GM12874 (cell line): ENCODE data around the gene NTNG1.
A peak's percentile ranks its signal among the peaks of the same experiment; 100 is the strongest.

Experiments
- TF ChIP-seq, protein P1 (sequence below): IDR thresholded peaks from 2 replicates; pipeline ENCODE4 v1.5.1; 2011; ENCODE audit warnings: low read depth, mild to moderate bottlenecking, control low read depth, low read length, moderate library complexity; ENCODE audit not compliant: insufficient read depth

Gene NTNG1

GRCh38 chr1:107187399-107187798, 46.6 kb downstream of the NTNG1 start:
- TF ChIP-seq, protein P1, sequence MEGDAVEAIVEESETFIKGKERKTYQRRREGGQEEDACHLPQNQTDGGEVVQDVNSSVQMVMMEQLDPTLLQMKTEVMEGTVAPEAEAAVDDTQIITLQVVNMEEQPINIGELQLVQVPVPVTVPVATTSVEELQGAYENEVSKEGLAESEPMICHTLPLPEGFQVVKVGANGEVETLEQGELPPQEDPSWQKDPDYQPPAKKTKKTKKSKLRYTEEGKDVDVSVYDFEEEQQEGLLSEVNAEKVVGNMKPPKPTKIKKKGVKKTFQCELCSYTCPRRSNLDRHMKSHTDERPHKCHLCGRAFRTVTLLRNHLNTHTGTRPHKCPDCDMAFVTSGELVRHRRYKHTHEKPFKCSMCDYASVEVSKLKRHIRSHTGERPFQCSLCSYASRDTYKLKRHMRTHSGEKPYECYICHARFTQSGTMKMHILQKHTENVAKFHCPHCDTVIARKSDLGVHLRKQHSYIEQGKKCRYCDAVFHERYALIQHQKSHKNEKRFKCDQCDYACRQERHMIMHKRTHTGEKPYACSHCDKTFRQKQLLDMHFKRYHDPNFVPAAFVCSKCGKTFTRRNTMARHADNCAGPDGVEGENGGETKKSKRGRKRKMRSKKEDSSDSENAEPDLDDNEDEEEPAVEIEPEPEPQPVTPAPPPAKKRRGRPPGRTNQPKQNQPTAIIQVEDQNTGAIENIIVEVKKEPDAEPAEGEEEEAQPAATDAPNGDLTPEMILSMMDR, result no peak

DNA sequence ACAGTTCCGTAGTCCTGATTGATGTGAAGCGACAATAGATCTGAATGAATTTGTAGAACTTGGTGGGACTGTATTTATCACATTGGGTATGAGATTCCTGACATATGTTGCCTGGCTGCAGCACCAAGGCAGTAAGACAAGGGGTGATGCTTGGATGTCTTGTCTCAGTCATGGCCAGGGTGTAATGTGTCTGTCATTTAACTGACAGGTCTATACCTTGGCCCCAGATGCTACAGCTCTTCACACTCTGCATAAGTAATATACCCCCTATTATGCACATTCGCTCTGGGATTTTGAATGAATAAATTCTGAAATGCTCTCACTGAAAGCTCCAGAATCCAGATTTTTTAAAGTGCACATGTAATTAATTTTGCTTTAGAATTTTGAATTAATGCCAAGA, 47.3 kb downstream of the NTNG1 start:
- TF ChIP-seq, protein P1, result no peak

- TF ChIP-seq, protein P1, result no peak
Observed at GRCh38 chr1:107194380-107194779, 53.5 kb downstream of the NTNG1 start.

DNA sequence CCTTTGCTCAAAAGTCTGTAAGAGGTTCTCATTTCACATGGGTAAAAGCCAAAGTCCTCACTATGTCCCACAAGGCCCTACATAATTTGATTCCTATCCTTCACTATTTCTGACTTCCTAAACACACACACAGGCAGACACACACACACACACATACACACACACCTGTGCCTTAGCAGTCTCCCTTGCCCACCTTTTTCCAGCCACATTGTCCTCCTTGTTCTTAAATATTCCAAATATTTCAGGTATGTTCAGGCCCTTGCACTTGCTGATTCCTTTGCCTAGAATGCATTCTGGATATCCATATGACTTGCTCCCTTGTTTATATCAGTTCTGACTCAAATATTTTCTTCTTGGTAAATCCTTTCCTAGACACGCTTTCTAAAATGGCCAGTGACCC, 54.6 kb downstream of the NTNG1 start:
- TF ChIP-seq, protein P1, result no peak

DNA sequence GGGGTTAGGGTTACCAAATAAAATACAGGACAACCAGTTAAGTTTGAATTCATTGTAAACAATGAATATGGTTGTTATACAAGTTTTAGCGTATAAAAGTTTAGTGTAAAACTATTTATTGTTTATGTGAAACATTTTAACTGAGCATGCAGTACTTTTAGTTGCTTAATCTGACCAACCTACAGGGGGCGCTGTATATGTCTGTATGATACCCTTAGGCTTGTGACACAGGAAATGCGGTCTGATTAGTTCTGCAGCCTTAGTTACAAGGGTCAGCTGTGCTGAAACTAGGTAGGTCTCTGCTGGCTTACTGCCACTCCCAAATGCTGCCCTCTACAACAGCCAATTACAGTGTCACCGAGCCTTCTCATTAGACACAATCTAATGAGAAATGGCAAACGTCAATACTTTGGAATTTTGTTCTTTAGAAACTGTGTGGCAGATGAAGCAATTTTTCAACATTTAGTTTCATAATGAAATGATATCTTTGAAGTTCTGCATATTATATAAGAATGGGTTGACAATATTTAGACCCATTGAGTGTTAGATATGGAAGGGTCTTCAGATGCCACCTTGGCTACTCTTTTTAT, 56.2 kb downstream of the NTNG1 start:
- TF ChIP-seq, protein P1, result peak; percentile 52; the same call in 1 of the 2 replicates

DNA sequence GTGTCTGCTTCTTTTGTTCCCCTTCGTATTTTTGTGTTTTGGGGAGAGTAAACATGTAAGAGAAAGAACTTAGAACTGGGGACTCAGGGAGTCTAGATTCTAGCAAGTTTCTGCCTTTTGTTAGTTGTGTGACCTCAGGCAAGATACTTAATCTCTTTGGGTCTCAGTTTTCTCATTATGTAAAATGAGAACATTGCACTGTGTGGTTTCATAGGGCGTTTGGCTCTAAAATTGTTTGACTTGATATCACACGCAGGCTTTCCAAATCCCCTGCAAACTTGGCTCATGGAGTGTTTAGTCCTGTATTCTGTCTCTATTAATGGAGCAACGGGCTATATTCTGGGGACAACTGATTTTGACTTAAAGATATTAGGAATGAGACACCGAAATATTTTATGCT, 57.7 kb downstream of the NTNG1 start:
- TF ChIP-seq, protein P1, result no peak

- TF ChIP-seq, protein P1, result no peak
Observed at GRCh38 chr1:107200631-107201030, 59.8 kb downstream of the NTNG1 start.
